ENCODE data around the gene TFF1.

GRCh38 chr21:42411891-42412635 lies 45.7 kb upstream of the TFF1 start:
- TF ChIP-seq CTCF (conservative IDR thresholded peaks at IDR 0.05 in 1 of 2, IDR thresholded peaks at IDR 0.05 in 1 of 2; ENCODE audit: extremely low read depth in 1 of 2, insufficient read depth in 1 of 2, low read depth in 1 of 2, low read length in 2 of 2) (no peak), EZH2 (IDR thresholded peaks at IDR 0.05; ENCODE audit: borderline replicate concordance, low read length) (no peak)

Data from mammary epithelial cell (primary cell).